Measurements from ENCODE around the gene CCIN. TPM values are rescaled to one million over a fixed set of nuclear protein-coding genes. Genes with fewer than 3 reads are reported as not detected.

Gene CCIN
- polyA plus RNA-seq (2013, experiment 1 of 4), result not detected
- polyA plus RNA-seq (2013, experiment 2 of 4), result 0.20 TPM
- not detected for polyA plus RNA-seq (2013, experiment 3 of 4)
- not detected for polyA plus RNA-seq (2013, experiment 4 of 4)

DNA sequence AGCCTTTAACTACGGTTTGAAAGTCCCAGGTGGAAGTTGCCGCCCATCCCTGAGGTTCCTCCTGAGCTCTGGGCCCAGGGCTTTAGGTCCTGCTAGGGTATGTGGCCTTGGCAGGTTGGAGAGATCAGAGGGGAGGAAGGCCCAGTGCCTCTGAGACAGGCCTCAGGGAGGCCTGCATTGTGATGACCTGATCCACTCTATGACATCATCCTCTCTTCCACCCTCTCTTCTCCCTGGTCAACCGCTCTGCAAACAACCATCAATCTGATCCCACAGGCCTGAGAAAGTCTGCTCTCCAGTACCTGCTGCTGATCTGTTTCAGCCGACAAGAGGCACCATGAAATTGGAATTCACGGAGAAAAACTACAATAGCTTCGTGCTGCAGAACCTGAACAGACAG lies at the start of gene CCIN:
CCIN (plus strand) TSS at position 223 of the 400 bp plus-strand sequence; CDS start at position 338, 115 bp downstream.
- H3K4me1 ChIP-seq (ENCODE audit: control insufficient read depth, insufficient read depth, low read length), result no peaks in the 10 kb centered on the region
- H3K4me3 ChIP-seq (ENCODE audit: insufficient read depth, low read depth, low read length), result no peak within 1 kb of the TSS
- H3K27me3 ChIP-seq (ENCODE audit: control insufficient read depth, insufficient read depth, low read length, poor library complexity, severe bottlenecking), result no peaks in the 10 kb centered on the region
- H3K9me3 ChIP-seq (ENCODE audit: control insufficient read depth, low read length), result no peaks in the 10 kb centered on the region
- WGBS, 2 experiments, result 92 to 94% methylated on average over 6 of the region's 6 CpGs
- H3K27ac ChIP-seq (ENCODE audit: insufficient read depth, low read depth, low read length, poor library complexity, severe bottlenecking), result no peak within 1 kb of the TSS
- no peaks in the 10 kb centered on the region for H3K36me3 ChIP-seq (ENCODE audit: control insufficient read depth, insufficient read depth, low read length)

DNA sequence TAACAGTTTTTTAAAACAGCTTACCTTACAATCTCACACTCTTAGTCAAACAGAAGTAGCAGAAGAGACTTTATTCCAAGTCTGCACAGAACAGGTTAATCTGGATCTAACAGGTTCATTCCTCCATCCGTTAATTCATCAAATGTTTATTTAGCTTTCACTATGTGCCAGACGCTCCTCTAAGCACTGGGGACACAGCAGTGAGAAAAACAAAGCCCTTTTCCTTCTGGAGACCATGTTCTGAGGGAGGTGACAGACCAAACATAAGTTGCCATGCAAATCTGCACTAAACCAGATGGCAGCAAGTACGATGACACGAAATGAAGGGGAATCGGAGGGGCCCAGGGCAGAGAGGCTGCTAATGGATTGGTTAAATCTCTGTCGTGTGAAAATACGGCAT lies 49.7 kb upstream of the CCIN start:
- no peaks in the 10 kb centered on the region for H3K36me3 ChIP-seq (ENCODE audit: control insufficient read depth, insufficient read depth, low read length)
- WGBS, 2 experiments, result 94 to 96% methylated on average over 7 of the region's 7 CpGs
- no peak overlapping the region for H3K4me3 ChIP-seq (ENCODE audit: insufficient read depth, low read depth, low read length)
- H3K9me3 ChIP-seq (ENCODE audit: control insufficient read depth, low read length), result no peaks in the 10 kb centered on the region
- no peaks in the 10 kb centered on the region for H3K4me1 ChIP-seq (ENCODE audit: control insufficient read depth, insufficient read depth, low read length)
- no peak overlapping the region for H3K27ac ChIP-seq (ENCODE audit: insufficient read depth, low read depth, low read length, poor library complexity, severe bottlenecking)
- no peaks in the 10 kb centered on the region for H3K27me3 ChIP-seq (ENCODE audit: control insufficient read depth, insufficient read depth, low read length, poor library complexity, severe bottlenecking)

DNA sequence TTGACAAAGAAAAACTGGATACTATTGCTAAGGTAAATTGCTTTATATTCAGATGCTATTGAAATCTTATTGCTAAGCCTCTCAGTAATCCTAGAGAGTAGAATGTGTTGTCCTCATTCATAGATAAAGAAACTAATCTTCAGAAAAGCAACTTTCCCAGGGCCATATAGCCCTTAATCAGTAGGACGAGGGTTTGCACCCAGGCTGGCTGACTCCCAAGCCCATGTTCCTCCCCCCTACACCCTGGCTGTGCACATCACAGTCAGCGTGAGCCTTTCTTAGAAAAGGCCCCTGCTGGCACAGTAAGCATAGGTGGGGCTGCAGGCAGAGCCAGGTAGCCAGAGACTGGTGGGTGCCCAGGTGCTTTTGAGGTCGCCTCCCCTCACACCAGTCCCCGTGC lies 48.5 kb upstream of the CCIN start:
- Histone ChIP-seq H3K27ac (ENCODE audit: insufficient read depth, low read depth, low read length, poor library complexity, severe bottlenecking) (no peak overlapping the region), H3K27me3 (ENCODE audit: control insufficient read depth, insufficient read depth, low read length, poor library complexity, severe bottlenecking) (no peaks in the 10 kb centered on the region), H3K36me3 (ENCODE audit: control insufficient read depth, insufficient read depth, low read length) (no peaks in the 10 kb centered on the region), H3K4me1 (ENCODE audit: control insufficient read depth, insufficient read depth, low read length) (no peaks in the 10 kb centered on the region), H3K9me3 (ENCODE audit: control insufficient read depth, low read length) (no peaks in the 10 kb centered on the region), H3K4me3 (ENCODE audit: insufficient read depth, low read depth, low read length) (no peak overlapping the region)
- WGBS, 2 experiments, result 82 to 93% methylated on average over 4 of the region's 4 CpGs

DNA sequence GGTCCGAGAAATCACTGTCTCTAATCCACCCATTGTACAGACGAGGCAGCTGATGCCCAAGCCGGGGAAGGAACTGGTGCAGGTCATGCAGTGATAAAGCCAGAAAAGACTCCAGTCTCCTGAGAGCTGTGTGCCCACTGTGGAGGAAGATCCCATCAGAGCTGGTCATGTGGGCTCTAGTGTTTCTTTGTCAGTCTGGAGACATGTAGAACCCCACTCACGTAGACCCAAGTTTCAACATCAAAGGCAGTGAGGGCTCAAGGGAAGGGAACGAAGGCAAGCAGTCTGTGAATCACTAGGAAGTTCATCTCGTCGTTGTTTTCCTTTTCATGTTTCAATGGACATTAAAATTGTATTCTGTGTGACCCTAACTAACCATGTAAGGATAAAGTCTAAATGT lies 47.2 kb upstream of the CCIN start:
- Histone ChIP-seq H3K27ac (ENCODE audit: insufficient read depth, low read depth, low read length, poor library complexity, severe bottlenecking) (no peak overlapping the region), H3K4me1 (ENCODE audit: control insufficient read depth, insufficient read depth, low read length) (no peaks in the 10 kb centered on the region), H3K36me3 (ENCODE audit: control insufficient read depth, insufficient read depth, low read length) (no peaks in the 10 kb centered on the region), H3K27me3 (ENCODE audit: control insufficient read depth, insufficient read depth, low read length, poor library complexity, severe bottlenecking) (no peaks in the 10 kb centered on the region), H3K9me3 (ENCODE audit: control insufficient read depth, low read length) (no peaks in the 10 kb centered on the region), H3K4me3 (ENCODE audit: insufficient read depth, low read depth, low read length) (no peak overlapping the region)
- WGBS, 2 experiments, result 93 to 95% methylated on average over 7 of the region's 7 CpGs

DNA sequence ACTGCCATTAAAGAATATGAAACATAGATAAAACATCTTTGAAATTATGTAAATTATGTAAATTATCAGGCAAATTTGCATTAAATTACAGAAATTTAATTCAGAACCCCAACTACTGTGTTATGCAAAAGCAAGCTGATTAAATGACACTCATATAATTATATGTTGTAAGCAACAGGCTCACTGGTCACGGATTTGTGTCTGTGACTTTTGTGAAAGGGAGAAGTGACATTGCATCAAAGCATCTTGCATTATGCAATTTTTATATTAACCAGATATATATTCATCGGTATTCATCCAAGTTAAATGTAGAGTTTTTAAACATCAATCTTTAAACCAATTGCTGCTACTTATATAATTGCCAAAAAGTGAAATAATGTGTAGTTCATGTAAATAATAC lies 45.7 kb upstream of the CCIN start:
- Histone ChIP-seq H3K9me3 (ENCODE audit: control insufficient read depth, low read length) (no peaks in the 10 kb centered on the region), H3K36me3 (ENCODE audit: control insufficient read depth, insufficient read depth, low read length) (no peaks in the 10 kb centered on the region), H3K4me3 (ENCODE audit: insufficient read depth, low read depth, low read length) (no peak overlapping the region), H3K27ac (ENCODE audit: insufficient read depth, low read depth, low read length, poor library complexity, severe bottlenecking) (no peak overlapping the region), H3K27me3 (ENCODE audit: control insufficient read depth, insufficient read depth, low read length, poor library complexity, severe bottlenecking) (no peaks in the 10 kb centered on the region), H3K4me1 (ENCODE audit: control insufficient read depth, insufficient read depth, low read length) (no peaks in the 10 kb centered on the region)
- 100% methylated on average over 1 of the region's 2 CpGs; no CpG with 5 or more reads in 1 of the 2 experiments for WGBS, 2 experiments

DNA sequence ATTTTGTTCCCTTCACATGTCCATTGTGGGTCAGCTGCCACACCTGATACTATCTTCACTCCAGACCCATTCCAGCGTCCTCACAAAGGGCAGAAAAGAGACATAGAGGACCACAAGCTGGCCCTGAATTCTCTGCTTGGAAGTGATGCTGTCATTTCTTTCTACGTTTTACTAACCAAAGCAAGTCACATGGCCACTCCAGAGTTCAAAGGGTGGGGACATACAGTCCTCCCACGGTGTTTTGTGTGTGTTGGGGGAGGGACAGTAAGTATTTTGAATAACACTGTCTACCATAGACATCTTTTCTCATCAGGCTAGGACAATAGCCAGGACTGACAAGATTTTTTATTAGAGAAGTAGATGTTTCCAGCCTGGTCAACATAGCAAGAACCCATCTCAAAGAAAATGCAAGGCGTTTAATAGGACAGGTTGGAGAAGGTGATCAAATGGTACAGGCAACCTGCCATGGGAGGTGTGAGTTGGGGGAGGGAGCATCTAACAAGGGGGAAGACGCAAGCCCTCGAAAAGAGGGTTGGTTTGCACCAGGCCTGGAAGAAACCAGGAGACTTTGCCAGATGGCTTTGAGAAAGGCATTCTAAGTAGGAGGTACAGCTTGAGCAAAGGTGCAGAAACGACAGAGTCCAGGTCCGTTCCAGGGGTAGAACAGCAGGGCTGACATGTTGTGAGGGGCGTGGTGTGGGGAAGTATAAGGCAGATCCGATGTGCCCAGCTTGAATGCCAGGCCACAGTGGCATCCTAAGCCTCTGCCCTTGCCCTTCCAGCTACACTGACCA lies 43.9 kb upstream of the CCIN start:
- Histone ChIP-seq H3K36me3 (ENCODE audit: control insufficient read depth, insufficient read depth, low read length) (no peaks in the 10 kb centered on the region), H3K4me3 (ENCODE audit: insufficient read depth, low read depth, low read length) (no peak overlapping the region), H3K27ac (ENCODE audit: insufficient read depth, low read depth, low read length, poor library complexity, severe bottlenecking) (no peak overlapping the region), H3K9me3 (ENCODE audit: control insufficient read depth, low read length) (no peaks in the 10 kb centered on the region), H3K27me3 (ENCODE audit: control insufficient read depth, insufficient read depth, low read length, poor library complexity, severe bottlenecking) (no peaks in the 10 kb centered on the region), H3K4me1 (ENCODE audit: control insufficient read depth, insufficient read depth, low read length) (no peaks in the 10 kb centered on the region)
- 93% methylated on average over 9 of the region's 10 CpGs for WGBS, 2 experiments

DNA sequence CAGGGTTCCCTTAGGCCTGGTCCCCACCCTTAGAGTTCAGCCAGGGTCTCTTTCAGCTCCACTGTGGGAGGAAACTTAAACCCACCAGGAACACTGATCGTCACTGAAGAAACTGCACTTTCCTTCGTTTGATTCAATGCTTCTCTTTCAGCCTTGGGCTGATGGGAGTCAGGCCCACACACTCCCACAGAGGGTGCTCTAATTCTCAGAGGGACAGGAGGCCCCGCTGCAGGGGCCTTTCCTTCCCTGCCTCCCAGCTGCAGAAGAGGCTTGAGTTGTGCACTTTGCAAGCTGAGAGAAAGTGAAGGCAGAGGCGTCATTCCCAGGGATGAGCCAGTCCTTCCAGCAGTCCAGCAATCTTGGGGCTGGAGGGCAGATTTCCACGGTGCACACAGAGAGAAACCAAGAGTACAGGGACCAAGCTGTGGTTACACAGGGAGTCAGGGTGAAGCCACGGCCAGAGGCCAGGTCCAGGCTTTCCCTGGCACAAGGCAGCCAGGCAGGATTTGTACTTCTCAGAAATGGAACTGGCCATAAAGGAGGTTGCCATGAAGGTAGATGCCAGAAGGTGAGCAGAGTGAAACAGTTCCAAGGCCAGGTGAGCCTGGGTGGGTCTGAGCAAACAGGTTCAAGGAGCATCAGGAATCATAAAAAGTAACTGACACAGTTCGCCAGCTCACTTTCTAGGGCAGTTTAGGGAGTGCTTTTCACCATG lies 43.0 kb upstream of the CCIN start:
- 74 to 76% methylated on average over 7 of the region's 7 CpGs for WGBS, 2 experiments
- no peaks in the 10 kb centered on the region for H3K9me3 ChIP-seq (ENCODE audit: control insufficient read depth, low read length)
- H3K36me3 ChIP-seq (ENCODE audit: control insufficient read depth, insufficient read depth, low read length), result no peaks in the 10 kb centered on the region
- H3K27ac ChIP-seq (ENCODE audit: insufficient read depth, low read depth, low read length, poor library complexity, severe bottlenecking), result no peak overlapping the region
- H3K27me3 ChIP-seq (ENCODE audit: control insufficient read depth, insufficient read depth, low read length, poor library complexity, severe bottlenecking), result no peaks in the 10 kb centered on the region
- no peak overlapping the region for H3K4me3 ChIP-seq (ENCODE audit: insufficient read depth, low read depth, low read length)
- H3K4me1 ChIP-seq (ENCODE audit: control insufficient read depth, insufficient read depth, low read length), result no peaks in the 10 kb centered on the region

DNA sequence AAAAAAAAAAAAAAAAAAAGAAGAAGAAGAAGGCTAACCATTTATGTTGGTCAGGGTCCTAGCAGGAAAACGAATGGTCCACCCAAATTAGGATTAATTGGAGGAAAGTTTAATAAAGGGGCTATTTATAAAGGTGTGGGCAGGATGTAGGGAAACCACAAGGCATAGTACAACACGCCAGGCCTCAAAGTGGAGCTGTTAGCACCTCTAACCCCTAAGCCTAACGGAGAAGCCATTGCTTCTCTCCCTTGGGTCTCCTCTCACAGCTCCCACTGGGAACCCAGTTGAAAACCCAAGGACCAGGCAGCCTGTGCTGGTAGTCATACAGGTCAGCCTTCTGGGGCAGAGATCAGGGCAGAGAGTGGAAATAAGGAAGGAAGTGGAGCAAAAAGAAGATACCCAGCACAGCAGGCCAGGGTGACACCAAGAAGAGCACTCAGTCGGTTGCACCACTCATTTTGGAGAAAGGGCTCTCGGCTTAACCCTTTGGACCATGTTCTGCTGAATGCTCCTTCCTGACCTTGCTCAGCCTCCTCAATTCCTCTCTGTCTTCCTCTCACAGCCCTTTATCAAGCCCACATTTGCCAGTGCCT lies 41.4 kb upstream of the CCIN start:
- Histone ChIP-seq H3K4me1 (ENCODE audit: control insufficient read depth, insufficient read depth, low read length) (no peaks in the 10 kb centered on the region), H3K27me3 (ENCODE audit: control insufficient read depth, insufficient read depth, low read length, poor library complexity, severe bottlenecking) (no peaks in the 10 kb centered on the region)
- 89% methylated on average over 5 of the region's 5 CpGs for WGBS, 2 experiments

DNA sequence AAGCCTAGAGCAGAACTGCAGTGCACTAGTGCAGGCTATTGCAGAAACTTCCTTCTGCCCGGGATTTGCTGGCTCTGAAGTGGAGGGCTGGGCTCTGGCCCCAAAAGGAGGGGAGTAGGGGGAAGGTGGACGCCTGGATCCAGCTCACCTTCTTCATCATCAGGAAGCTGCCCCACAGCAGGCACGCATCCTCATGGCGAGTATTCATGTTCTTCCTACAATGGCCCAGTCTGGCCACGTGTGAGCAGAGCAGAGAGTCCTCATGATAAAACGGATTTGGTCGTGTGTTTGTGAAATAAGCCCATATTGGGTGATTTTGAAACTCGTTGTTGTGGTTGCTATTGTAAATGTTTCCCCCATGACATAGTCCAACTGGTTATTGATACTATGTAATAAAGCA lies 40.8 kb upstream of the CCIN start:
- no peaks in the 10 kb centered on the region for H3K27me3 ChIP-seq (ENCODE audit: control insufficient read depth, insufficient read depth, low read length, poor library complexity, severe bottlenecking)
- H3K27ac ChIP-seq (ENCODE audit: insufficient read depth, low read depth, low read length, poor library complexity, severe bottlenecking), result no peak overlapping the region
- no peaks in the 10 kb centered on the region for H3K36me3 ChIP-seq (ENCODE audit: control insufficient read depth, insufficient read depth, low read length)
- WGBS, 2 experiments, result 79 to 82% methylated on average over 8 of the region's 8 CpGs
- no peaks in the 10 kb centered on the region for H3K9me3 ChIP-seq (ENCODE audit: control insufficient read depth, low read length)
- no peak overlapping the region for H3K4me3 ChIP-seq (ENCODE audit: insufficient read depth, low read depth, low read length)
- no peaks in the 10 kb centered on the region for H3K4me1 ChIP-seq (ENCODE audit: control insufficient read depth, insufficient read depth, low read length)

More for the DNA sequence above, 41.4 kb upstream of the CCIN start:
- Histone ChIP-seq H3K4me3 (ENCODE audit: insufficient read depth, low read depth, low read length) (no peak overlapping the region), H3K27ac (ENCODE audit: insufficient read depth, low read depth, low read length, poor library complexity, severe bottlenecking) (no peak overlapping the region), H3K36me3 (ENCODE audit: control insufficient read depth, insufficient read depth, low read length) (no peaks in the 10 kb centered on the region), H3K9me3 (ENCODE audit: control insufficient read depth, low read length) (no peaks in the 10 kb centered on the region)

DNA sequence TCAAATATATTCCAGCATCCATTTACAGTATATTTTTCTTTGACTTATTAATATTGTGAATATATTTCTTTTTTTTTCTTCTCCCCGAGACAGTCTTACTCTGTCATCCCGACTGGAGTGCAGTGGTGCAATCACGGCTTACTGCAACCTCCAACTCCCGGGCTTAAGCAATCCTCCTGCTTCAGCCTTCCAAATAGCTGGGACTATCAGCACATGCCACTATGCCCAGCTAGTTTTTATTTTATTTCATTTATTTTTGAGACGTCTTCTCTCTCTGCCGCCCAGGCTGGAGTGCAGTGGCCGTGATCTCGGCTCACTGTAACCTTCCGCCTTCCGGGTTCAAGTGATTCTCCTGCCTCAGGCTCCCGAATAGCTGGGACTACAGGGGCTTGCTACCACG lies 40.0 kb upstream of the CCIN start:
- Histone ChIP-seq H3K4me1 (ENCODE audit: control insufficient read depth, insufficient read depth, low read length) (no peaks in the 10 kb centered on the region), H3K36me3 (ENCODE audit: control insufficient read depth, insufficient read depth, low read length) (no peaks in the 10 kb centered on the region), H3K27ac (ENCODE audit: insufficient read depth, low read depth, low read length, poor library complexity, severe bottlenecking) (no peak overlapping the region), H3K9me3 (ENCODE audit: control insufficient read depth, low read length) (no peaks in the 10 kb centered on the region), H3K4me3 (ENCODE audit: insufficient read depth, low read depth, low read length) (no peak overlapping the region), H3K27me3 (ENCODE audit: control insufficient read depth, insufficient read depth, low read length, poor library complexity, severe bottlenecking) (peaks cover 4% of the 10 kb centered on the region)
- WGBS, 2 experiments, result 93 to 95% methylated on average over 12 of the region's 12 CpGs

All from ectodermal cell (in vitro differentiated cells).